Iris pigment epithelial cell (primary cell): Measurements from ENCODE around the gene SRRM1.
A peak's percentile ranks its signal among the peaks of the same experiment; 100 is the strongest.

Experiments
- DNase-seq: peaks from one replicate; pipeline ENCODE4 v3.0.0-alpha.2; 2011; ENCODE audit warnings: low read depth

The SRRM1 gene

GRCh38 chr1:24642481-24643362 lies at the start of gene SRRM1:
TSS of gene SRRM1 (plus strand) at chr1:24643302. CDS start at chr1:24643327, 25 bp downstream.
- DNase-seq = peak; percentile 100

- no peak for DNase-seq
These were observed 48.8 kb upstream of the SRRM1 start for GRCh38 chr1:24594328-24594598.

GRCh38 chr1:24596401-24596880 lies 46.7 kb upstream of the SRRM1 start:
- no peak for DNase-seq

- no peak for DNase-seq
These were observed 43.8 kb upstream of the SRRM1 start for GRCh38 chr1:24599265-24599664.

GRCh38 chr1:24600551-24600950 lies 42.6 kb upstream of the SRRM1 start:
- DNase-seq = no peak

GRCh38 chr1:24605534-24606295 lies 37.4 kb upstream of the SRRM1 start:
- no peak for DNase-seq

GRCh38 chr1:24606296-24606605 lies 36.9 kb upstream of the SRRM1 start:
- DNase-seq = no peak

- peak; percentile 1 for DNase-seq
These were observed 36.5 kb upstream of the SRRM1 start for GRCh38 chr1:24606621-24607020.

GRCh38 chr1:24609949-24610517 lies 33.1 kb upstream of the SRRM1 start:
- no peak for DNase-seq

- no peak for DNase-seq
These were observed 23.7 kb upstream of the SRRM1 start for GRCh38 chr1:24619376-24619775.

- no peak for DNase-seq
These were observed 22.4 kb upstream of the SRRM1 start for GRCh38 chr1:24620678-24621077.

- DNase-seq = no peak
These were observed 22.0 kb upstream of the SRRM1 start for GRCh38 chr1:24621121-24621520.

- DNase-seq = no peak
These were observed 20.9 kb upstream of the SRRM1 start for GRCh38 chr1:24622218-24622617.

GRCh38 chr1:24632832-24633175 lies 10.3 kb upstream of the SRRM1 start:
- no peak for DNase-seq

GRCh38 chr1:24635195-24635843 lies 7.8 kb upstream of the SRRM1 start:
- peak; percentile 82 for DNase-seq

- DNase-seq = peak; percentile 10
These were observed 6.3 kb upstream of the SRRM1 start for GRCh38 chr1:24636661-24637357.

GRCh38 chr1:24639094-24639493 lies 4.0 kb upstream of the SRRM1 start:
- no peak for DNase-seq

GRCh38 chr1:24639881-24640280 lies 3.2 kb upstream of the SRRM1 start:
- no peak for DNase-seq

- no peak for DNase-seq
These were observed 2.8 kb upstream of the SRRM1 start for GRCh38 chr1:24640288-24640687.

- peak; percentile 24 for DNase-seq
These were observed 1.4 kb upstream of the SRRM1 start for GRCh38 chr1:24641646-24642151.

- DNase-seq = peak; percentile 6
These were observed 429 bp downstream of the SRRM1 start for GRCh38 chr1:24643363-24644099.
